HG02870 (cell line): ENCODE results near the gene C2CD4D.

Source experiments
- ATAC-seq: cut with Tn5 transposase; IDR thresholded peaks from one replicate; pipeline ENCODE4 v1.9.1; 2021; ENCODE audit warnings: mild to moderate bottlenecking, moderate library complexity; ENCODE audit not compliant: unreplicated experiment

C2CD4D gene

DNA sequence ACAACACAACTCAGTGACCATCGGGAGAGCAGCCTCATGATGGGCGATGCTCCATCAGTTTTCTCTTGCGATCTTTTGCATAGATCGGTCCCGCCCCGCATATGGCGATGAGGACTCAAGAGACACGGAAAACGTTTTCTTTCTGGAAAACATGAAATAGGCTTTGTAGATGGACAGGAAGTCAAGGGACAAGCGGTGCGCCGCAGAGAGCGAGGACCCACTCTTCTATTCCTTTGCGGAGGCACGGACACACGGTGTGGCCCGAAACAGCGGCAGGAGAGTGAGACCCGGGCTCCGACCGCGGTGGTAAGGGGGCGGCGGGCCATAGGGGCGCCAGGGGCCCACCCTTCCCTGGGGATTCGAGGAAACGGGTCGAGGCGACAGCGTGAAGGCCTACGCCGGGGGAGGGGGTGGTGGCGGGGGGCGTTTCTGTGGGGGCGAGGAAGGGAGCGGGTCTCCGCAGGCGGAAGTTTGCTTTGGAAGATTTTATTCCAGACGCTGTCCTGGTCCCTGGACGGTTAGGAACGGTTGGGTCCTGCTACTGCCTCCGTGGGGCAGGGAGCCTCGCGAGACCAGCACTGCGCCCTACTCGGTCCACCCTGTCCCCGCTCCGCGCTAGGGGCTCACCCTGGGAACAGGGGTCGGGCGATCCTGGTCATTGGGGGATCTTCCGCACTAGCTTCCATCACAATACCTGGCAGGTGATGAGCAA, 48.5 kb downstream of the C2CD4D start:
- ATAC-seq, result no peak

DNA sequence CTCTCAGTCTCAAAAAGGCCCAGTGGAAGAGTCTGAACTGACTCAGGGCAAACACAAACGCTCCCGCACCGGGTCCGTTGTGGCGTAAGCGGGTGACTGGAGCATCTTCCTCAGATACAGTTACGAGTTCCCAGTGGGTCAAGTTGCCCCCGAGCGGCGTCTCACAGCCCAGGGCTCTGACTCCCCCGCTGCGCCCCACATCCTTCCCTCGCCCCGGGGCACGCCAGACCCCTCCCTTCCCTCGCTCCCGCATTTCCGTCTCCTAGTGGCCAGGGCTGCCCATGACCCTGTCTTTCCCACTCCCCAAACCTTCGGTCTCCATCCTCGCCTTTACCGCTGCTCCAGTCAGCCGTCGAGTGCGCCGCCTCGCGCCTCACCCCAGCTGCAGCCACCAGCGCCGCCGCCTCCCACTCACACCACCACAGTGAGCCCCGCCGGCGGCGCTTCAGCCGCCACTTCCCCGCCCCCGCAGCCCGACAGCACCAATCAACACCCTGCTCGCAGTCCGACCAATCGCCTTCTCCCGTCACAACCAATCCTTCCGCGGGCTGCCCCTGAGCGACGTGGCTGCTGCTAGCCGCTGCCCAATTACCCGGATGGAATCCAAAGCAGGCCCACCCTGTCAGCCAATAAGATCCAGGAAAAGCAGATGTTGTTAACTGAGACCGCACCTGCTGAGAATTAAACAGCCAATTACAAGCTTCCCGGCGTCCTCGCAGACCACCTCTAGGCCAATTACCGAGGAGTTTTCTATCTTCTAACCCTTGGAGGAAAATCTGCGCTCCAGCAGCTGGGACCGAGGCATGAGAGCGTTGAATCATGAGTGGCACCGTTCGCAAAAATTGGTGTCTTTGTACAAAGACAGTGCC, 49.3 kb downstream of the C2CD4D start, which contains the start of gene TDRKH:
Gene TDRKH, minus strand, starts transcription at position 430 of the 869 bp plus-strand sequence. CDS start 7,478 bp downstream, outside the sequence.
- peak; percentile 96 for ATAC-seq
